ENCODE measurements around the gene ZNF544. TPM values are rescaled to one million over a fixed set of nuclear protein-coding genes. Genes with fewer than 3 reads are reported as not detected.
A peak's percentile ranks its signal among the peaks of the same experiment; 100 is the strongest.

ZNF544 gene
- polyA plus RNA-seq, 2 of the 4 experiments (the other 2 are of a cell fraction), result 23.7 to 33.1 TPM

GRCh38 chr19:58291943-58292342 lies 63.2 kb downstream of the ZNF544 start:
- FAIRE-seq (no peak), ATAC-seq (no peak), DNase-seq (ENCODE audit: low read depth in 1 of 2, low spot score in 1 of 2) (no peak)
- Histone ChIP-seq H3K4me3 (no peak overlapping the region), H3K9me3 (peaks cover 97% of the 10 kb centered on the region), H3K4me2 (no peak overlapping the region), H3K4me1 (no peaks in the 10 kb centered on the region), H3K27ac (no peak overlapping the region)
- 92% methylated on average over 7 of the region's 7 CpGs for WGBS (ENCODE audit: missing lambda C conversion rate)
- CTCF ChIA-PET, result no interaction called here
- peak; percentile 87 for TF ChIP-seq MAFK (IDR thresholded peaks at IDR 0.05; ENCODE audit: partially characterized antibody)
- TF ChIP-seq HMGXB4 (CRISPR knock-in tag; IDR thresholded peaks at IDR 0.05; ENCODE audit: borderline replicate concordance), result no peak
- POLR2A ChIA-PET, result no interaction called here

GRCh38 chr19:58294743-58295374 lies 66.1 kb downstream of the ZNF544 start:
- TF ChIP-seq HES2 (IDR thresholded peaks at IDR 0.05), result no peak
- TF ChIP-seq GATA3 (IDR thresholded peaks at IDR 0.05; ENCODE audit: borderline replicate concordance), result peak; percentile 10; the same call in 1 of the 2 replicates
- DNase-seq (ENCODE audit: low read depth in 1 of 2, low spot score in 1 of 2) (peak in 1 of 2 experiments; percentile 48), FAIRE-seq (no peak), ATAC-seq (peak in 1 of 2 experiments; percentile 28; a peak in 3 of 6 replicates)
- H3K4me1 ChIP-seq, result no peaks in the 10 kb centered on the region
- CTCF ChIA-PET, result no interaction called here
- H3K9me3 ChIP-seq, result peaks cover 98% of the 10 kb centered on the region
- POLR2A ChIA-PET, result no interaction called here
- no peak overlapping the region for H3K27ac ChIP-seq
- no peak overlapping the region for H3K4me2 ChIP-seq
- WGBS (ENCODE audit: missing lambda C conversion rate), result 94% methylated on average over 22 of the region's 22 CpGs
- no peak overlapping the region for H3K4me3 ChIP-seq

GRCh38 chr19:58296104-58296503 lies 67.4 kb downstream of the ZNF544 start:
- no peak for ATAC-seq
- no peaks in the 10 kb centered on the region for H3K4me1 ChIP-seq
- no peak for TF ChIP-seq RNF2 (IDR thresholded peaks at IDR 0.05; ENCODE audit: borderline replicate concordance, low read depth)
- TF ChIP-seq NR3C1 (IDR thresholded peaks at IDR 0.05), result no peak
- TF ChIP-seq JUNB (IDR thresholded peaks at IDR 0.05), result no peak
- TF ChIP-seq HOXB13 (CRISPR knock-in tag; IDR thresholded peaks at IDR 0.05; ENCODE audit: low read depth), result no peak
- no peak for TF ChIP-seq PHF8 (IDR thresholded peaks at IDR 0.05; ENCODE audit: borderline replicate concordance, low read depth)
- TF ChIP-seq ZC3H11A (IDR thresholded peaks at IDR 0.05), result no peak
- no peak for TF ChIP-seq NFE2L2 (conservative IDR thresholded peaks at IDR 0.05; ENCODE audit: low read length)
- no peak for TF ChIP-seq ZNF302 (CRISPR knock-in tag; IDR thresholded peaks at IDR 0.05)
- TF ChIP-seq HDAC2 (IDR thresholded peaks at IDR 0.05), result no peak
- no peak for TF ChIP-seq JUN (IDR thresholded peaks at IDR 0.05)
- no peak for TF ChIP-seq ZSCAN20 (CRISPR knock-in tag; IDR thresholded peaks at IDR 0.05)
- TF ChIP-seq CBX2 (IDR thresholded peaks at IDR 0.05; ENCODE audit: borderline replicate concordance, low read depth), result no peak
- no peak for TF ChIP-seq RARB (CRISPR knock-in tag; IDR thresholded peaks at IDR 0.05)
- no peak for TF ChIP-seq BHLHE40 (IDR thresholded peaks at IDR 0.05; ENCODE audit: low read depth, low read length)
- no peak for TF ChIP-seq REST (IDR thresholded peaks at IDR 0.05)
- no peak for TF ChIP-seq KDM1A (IDR thresholded peaks at IDR 0.05; ENCODE audit: low read depth)
- no peak for TF ChIP-seq RCOR1 (IDR thresholded peaks at IDR 0.05; ENCODE audit: low read depth, low read length)
- TF ChIP-seq ZFP36 (IDR thresholded peaks at IDR 0.05; ENCODE audit: borderline replicate concordance, partially characterized antibody), result no peak
- TF ChIP-seq SMC3 (IDR thresholded peaks at IDR 0.05), result no peak
- no peak for DNase-seq (ENCODE audit: low read depth in 1 of 2, low spot score in 1 of 2)
- no peak overlapping the region for H3K4me2 ChIP-seq
- H3K4me3 ChIP-seq, result no peak overlapping the region
- H3K27ac ChIP-seq, result no peak overlapping the region
- ChIA-PET POLR2A (interaction anchor here (1.6 kb wide), 1 partner anchor 9 kb away, joined by 5 read pairs; no protein-coding TSS in a partner anchor), CTCF (no interaction called here)
- no peak for FAIRE-seq
- 94% methylated on average over 7 of the region's 7 CpGs for WGBS (ENCODE audit: missing lambda C conversion rate)
- peaks cover 100% of the 10 kb centered on the region for H3K9me3 ChIP-seq

Measured in A549 (cell line).